HG03354 (cell line): ENCODE data around the gene ADAMTS7.
"Not testable (repeated sequence)": the region's sequence is repeated elsewhere in the genome, so short reads cannot be mapped to it uniquely, and the experiment has no call there.

Experiments used
- ATAC-seq: cut with Tn5 transposase; IDR thresholded peaks from one replicate; pipeline ENCODE4 v1.9.1; 2021; ENCODE audit warnings: mild to moderate bottlenecking; ENCODE audit not compliant: unreplicated experiment, poor library complexity, severe bottlenecking

ADAMTS7 gene

DNA sequence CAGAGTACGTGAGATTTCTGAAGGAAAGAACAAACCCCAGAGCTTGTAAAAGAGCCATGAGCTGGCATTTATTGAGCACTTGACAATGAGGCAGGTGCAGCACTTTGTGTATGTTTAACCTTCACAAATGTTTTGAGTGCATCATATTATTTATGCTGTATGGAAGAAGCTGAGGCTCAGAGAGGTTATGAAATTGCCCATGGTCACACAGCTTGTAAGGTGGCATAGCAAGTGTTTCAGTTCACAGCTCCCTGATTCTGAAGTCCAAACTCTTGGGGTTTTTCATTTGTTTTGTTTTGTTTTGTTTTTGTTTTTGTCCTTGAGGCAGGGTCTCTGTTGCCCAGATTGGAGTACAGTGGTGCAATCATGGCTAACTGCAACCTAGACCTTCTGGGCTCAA is 25.1 kb upstream of the ADAMTS7 start:
- ATAC-seq, result no peak

DNA sequence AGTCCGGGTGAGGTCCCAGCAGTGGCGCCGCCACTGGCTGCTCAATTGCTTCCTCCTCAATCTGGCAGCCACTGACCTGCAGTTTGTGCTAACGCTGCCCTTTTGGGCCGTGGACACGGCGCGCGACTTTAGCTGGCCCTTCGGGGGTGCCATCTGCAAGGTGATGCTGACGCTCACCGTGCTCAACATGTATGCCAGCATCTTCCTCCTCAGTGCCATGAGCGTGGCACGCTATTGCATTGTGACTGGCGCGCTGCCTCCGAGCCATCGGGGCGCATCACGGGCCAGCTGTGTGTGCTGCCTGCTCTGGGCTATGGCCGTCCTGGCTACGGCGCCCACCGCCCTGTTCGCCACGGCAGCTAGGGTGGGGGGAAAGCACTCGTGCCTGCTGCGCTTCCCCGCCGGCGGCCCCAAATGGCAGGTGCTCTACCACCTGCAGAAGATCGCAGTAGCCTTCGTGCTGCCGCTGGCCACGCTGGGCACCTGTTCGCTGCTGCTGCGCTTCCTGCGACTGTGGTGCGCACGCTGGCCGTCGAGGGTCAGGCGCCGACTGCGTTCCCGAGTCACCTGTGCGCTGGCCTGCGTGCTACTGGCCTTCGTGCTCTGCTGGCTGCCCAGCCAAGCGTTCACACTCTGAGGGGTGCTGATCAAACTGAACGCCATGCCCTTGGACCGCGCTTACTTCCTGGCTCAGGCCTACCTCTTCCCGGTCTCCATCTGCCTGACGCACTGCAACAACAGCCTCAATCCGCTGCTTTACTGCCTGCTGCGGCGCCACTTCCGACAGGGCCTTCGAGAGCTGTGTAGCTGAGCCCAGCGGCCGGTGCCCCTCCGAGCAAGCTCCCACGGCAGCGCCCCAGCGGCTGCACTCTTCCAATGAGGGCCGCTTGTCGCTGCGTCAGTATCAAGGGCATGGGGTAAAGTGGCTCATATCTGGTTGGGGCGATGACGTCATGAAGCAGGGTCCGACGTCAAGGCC is 20.3 kb upstream of the ADAMTS7 start:
- ATAC-seq, result no peak

DNA sequence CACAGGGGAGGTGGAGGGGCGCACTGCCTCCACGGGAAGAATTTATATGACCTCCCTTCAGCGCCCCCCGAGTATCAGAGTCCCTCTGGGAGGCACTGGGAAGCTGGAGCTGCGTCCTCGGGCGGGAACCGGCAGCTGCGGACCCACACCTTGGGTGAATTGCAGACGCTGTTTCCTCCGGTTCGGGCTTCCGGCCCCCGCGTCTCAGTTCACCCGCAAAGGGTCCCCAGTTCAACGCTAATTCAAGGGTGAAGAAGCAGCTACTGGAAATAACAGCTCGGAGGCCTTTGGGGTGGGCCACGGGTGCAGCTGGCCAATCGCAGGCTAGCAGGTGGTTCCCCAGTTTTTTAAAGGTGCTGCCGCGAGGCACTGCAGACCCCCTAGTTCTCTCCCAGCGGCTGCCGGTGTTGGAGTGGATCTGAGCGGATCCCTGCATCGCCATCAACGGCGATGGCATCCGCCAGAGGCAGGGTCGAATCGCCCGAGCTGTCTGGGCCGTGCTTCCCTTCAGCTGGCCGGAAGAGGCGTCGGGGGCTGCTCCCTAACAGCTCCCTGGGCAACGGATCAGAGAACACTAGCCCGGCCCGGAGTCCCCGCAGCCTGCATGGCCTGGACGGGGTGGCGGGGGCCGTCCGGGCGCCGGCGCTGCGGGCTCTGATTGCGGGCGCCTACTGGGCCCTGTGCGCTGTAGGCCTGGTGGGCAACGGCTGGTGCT is 19.4 kb upstream of the ADAMTS7 start:
- no peak for ATAC-seq

DNA sequence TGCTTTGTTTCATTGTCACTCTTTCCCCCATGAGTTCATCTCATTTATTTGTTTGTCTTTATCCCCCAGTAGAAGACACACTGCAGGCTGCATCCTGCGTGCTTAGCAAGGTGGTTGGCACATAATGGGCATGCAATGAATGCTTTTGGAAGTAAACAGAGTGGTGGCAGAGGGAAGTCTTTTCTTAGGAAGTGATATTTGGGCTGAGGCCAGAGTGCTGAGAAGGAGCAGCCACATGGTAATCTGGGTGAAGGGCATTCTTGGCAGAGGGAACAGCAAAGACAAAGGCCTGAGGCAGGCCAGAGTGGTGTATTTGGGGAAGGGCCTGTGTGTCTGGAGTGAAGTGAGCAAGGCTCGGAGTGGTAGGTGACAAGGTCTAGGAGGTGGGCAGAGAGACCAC is 17.7 kb upstream of the ADAMTS7 start:
- ATAC-seq, result no peak

DNA sequence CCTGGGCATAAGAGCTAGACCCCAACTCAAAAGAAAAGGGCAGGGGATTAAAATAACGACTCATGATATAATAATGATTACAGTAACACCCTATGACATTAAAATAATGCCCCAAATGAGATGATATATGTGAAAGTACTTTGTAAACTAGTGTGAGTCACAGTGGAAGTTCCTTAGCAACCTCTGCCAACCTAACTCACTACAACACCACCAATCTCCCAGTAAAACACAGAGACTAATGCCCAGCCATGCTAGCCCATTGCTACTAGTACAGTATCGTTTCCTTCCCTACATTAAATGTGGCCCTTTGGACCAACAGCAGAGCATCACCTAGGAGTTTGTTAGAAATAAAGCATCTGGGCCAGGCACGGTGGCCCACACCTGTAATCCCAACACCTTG is 11.2 kb upstream of the ADAMTS7 start:
- no peak for ATAC-seq

DNA sequence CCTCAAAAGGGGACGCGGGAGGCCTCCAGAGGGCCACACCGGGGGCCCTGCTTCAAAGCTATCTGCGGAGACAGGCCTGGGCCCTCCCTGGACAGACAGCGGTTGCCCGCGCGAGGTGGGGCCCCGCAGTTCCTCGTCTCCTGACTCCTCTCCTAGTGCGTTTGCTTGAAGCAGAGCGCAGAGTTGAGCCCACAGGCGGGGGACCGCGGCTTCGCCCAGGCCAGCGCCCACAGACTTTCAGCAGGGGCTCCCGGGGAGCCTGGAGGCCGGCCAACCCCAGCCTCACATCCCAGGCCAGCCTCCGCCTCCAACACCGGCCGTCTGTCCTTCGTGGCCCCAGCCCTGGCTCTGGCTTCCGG is 540 bp upstream of the ADAMTS7 start:
- peak; percentile 16 for ATAC-seq

DNA sequence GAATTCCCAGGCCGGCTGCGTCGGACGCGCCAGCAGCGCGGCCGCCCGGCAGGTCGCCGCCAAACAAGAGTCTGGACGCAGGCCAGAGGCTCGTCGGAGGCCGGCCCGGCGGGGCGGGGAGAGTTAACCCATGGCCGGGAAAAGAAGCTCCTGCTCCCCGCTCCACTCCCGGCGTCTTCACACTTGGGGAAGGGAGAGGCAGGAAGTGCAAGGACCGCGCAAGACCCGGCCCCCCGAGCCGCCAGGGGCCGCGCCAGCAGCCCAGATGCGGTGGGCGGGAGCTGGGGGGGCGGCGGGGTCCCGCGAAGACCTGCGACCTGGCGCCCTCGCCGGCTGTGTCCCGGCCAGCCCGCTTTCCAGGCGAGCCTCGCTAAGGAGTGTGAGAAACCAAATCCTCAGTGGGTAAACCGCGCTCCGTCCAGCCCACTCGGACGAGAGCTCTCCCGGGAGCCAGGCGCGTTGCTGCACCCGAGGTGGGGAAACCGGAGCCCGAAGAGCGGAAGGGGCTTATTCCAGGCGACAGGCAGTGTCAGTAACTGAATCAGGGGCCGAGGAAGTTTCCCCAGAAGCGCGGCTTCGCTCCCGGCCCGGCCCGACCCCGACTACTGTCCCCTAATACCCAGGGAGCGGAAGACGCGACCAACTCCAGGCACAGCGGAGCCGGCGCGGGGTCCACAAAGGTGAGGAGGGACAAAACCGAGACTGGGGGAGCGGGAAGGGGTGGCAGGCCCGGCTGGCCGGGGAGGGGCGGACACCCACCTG is 721 bp downstream of the ADAMTS7 start:
- peak; percentile 22 for ATAC-seq

DNA sequence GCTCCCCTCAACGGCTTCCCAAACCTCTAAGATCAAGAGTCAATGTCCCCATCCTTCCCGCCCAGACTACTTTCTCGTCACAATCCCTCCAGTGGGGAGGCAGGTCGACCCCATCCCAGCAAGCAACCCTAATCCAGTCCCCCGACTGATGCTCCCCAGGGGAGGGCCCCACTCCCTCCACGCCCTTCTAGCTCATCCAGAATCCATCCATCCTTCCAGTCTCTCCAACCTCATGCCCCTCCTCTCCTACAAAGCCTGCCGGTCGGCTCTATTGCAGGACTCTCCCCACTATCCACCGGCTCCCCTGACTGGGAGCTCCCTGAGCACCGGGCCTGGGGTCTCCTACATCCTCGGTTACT is 1.3 kb downstream of the ADAMTS7 start:
- no peak for ATAC-seq

DNA sequence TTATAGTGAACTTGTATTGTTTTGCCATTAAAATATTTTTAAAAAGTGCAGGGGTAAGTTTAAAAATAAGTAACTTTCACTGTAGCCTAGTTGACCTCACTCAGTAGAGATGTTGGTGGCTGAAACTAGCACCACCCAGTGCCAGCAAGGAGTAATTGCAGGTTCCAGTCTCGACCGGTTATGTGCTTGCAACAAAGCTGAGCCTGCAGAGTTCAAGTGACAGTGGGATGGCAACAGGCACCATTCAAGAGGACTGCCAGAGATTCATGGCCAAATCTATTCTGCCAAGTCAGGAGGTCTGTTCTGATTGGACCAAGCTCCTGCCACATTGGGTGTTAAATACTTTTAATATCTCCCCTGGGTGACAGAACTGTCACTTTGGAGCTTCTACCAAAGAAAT is 2.7 kb downstream of the ADAMTS7 start:
- ATAC-seq, result no peak

DNA sequence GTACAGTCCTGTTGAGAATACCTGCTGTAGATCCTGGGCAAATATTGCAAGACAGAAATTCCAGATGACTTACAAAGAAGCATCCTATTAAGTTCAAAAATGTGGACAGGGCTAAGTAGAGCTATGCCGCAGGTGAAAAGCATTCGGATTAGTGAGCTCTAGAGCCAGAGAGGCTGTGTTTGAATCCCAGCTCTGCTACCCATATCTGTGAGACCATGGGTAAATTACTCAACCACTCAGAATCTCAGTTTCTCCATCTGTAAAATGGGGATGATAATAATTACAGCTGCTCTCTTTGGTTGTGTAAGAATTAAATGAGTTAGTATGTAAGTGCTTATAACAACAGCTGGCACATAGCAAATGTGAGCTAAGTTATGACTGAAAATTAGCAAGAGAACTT is 3.9 kb downstream of the ADAMTS7 start:
- ATAC-seq, result no peak

DNA sequence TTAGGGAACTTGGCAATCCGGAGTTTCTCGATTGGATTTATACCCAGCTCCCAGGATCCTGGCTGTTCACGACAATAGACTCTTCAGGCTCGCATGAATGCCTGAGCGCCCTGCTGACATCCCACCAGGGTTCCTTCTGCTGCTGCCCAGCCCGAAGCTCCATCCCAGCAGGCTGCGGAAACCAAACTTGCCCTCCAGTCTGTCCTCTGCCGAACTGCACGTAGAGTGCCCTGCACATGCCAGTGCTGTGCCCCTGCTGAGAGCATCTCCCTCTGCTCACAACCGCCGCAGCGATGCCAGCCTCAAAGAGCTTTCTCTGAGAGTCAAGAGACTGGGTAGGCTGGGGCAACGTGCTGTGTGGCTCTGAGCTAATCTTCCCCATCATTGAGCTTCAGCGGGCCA is 6.9 kb downstream of the ADAMTS7 start:
- ATAC-seq, result no peak

DNA sequence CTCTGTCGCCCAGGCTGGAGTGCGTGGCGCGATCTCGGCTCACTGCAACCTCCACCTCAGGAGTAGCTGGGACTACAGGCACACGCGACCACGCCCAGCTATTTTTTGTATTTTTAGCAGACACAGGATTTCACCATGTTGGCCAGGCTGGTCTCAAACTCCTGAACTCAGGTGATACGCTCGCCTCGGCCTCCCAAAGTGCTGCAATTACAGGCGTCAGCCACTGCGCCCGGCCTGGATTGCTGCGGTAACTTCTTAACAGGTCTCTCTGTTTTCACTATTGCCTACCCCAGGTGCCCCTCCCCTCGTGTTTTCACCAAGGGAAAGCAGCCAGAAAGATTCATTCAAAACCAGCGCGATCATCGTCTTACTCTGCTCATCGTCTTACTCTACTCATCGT is 10.5 kb downstream of the ADAMTS7 start:
- ATAC-seq, result no peak

DNA sequence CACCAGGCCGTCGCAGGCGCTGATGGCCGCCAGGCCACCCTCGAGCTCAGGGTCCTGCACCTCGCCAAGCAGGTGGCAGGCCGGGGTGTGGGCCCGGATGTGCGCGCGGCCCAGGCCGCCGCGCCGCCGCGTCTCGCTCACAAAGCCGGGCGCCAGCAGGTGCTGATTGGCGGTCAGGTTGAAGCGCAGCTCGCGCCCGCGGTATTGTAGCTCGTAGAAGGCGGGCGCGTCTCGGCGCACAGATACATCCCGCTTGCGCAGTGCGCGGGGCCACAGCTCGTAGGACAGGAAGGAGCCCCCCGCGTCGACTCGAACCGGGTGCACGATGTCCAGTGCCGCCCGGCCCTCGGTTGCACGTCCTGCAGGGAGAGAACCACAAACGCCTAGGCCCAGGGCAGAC is 11.1 kb downstream of the ADAMTS7 start:
- ATAC-seq, result no peak

DNA sequence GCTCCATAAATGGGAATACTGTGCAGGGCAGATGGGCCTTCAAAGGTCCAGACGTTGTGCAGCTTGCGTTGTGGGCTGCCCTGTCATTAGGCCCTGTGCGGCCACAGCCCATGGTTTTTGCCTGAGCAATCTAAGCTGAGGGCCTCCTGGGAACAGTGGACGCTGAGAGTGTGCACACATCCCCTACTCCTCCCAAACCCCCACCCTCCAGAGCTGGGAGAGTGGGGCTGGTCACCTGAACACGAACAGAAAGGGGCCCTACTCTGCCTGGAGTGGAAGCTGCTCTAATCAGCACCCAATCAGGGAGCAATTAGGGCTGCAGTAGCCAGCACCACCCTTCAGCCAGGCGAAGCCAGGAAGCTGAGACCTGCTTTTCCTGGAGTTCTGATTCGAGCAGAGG is 12.2 kb downstream of the ADAMTS7 start:
- ATAC-seq, result not testable (repeated sequence)

DNA sequence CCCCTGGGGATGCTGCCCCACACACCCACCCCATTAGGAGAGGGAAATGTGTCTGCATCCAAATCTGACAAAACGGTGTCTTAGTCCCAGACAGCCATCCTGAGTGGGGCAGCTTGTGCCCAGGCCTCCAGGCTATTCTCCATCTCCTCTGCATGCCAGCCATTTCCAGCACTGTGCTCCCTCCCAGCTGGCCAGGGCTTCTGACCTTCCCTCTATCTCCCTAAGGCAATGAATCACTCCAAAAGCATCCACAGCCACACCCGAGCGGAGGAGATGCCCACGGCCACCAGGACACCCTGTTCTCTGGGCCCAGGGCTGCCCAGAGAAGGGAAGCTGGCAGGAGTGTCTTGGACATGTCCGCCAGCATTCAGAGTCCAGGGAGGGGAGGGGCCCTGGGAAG is 12.9 kb downstream of the ADAMTS7 start:
- ATAC-seq, result not testable (repeated sequence)

DNA sequence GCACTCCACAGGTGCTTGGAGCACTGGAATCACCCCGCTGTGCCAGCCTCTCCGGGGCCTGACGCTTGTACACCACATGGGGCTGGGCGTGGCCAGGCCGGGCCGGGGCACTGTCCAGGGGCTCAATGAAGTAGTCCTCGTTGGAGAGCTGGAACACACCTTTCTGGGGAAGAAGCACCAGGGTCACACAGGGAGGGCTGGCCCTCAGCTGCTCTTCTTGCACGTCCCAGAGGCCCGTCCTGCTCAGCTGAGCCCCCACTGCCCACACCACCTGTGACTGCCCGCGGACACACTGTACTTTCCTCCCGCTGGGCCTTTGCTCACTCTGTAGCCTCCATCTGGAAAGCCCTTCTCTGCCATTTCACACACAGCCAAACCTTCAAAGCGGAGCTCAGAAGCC is 13.3 kb downstream of the ADAMTS7 start:
- ATAC-seq, result no peak

DNA sequence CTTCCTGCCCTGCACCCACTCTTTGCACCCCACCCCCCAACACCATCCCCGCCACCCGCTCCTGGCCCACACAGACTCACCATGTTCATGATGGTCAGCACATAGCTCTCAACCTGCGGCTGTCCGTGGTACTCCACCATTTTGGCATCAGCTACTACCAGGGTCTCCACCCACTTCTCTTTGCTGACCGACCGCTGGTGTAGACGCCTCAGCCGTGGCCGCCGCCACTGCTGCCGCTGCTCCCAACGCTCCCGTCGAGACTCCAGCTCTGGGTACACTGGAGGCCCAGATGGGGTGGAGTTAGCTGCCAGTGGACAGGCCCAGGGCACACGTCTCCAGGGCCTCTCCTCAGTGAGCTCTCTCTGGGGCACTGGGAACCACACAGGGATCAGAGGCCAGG is 14.8 kb downstream of the ADAMTS7 start:
- no peak for ATAC-seq

DNA sequence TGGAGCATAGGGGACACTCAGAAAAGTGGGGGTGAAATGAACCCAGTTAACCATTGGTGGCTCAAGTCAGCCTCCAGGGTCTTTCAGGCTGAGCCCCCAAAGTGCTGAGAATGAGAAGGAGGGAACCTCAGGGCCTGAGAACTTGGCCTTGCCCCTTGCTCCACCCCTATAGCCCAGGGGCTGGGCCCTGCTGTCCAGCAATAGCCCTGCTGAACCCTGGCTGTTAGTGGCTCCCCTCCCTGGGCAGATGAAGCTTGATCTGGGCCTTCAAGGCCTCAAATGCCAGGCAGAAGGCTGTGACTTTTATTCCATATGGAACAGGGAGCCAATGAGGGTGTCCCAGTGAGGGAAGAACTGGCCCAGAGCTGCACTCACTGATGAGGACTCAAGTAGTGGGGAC is 16.2 kb downstream of the ADAMTS7 start:
- no peak for ATAC-seq

DNA sequence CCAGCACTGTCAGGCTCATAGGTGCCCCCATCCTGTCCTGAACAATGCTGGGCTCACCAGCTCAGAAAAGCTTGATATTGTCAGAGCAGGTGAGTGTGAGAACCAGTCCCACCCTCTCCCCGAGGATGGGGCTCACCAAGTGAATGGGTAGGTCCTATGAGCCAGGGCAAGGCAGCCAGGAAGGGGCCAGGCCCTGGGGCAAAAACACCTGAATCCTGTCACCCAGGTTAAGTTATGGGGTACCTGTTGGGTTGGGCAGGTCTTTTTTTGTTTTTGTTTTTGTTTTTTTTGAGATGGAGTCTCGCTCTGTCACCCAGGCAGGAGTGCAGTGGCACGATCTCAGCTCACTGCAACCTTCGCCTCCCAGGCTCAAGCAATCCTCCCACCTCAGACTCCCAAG is 16.8 kb downstream of the ADAMTS7 start:
- ATAC-seq, result not testable (repeated sequence)

DNA sequence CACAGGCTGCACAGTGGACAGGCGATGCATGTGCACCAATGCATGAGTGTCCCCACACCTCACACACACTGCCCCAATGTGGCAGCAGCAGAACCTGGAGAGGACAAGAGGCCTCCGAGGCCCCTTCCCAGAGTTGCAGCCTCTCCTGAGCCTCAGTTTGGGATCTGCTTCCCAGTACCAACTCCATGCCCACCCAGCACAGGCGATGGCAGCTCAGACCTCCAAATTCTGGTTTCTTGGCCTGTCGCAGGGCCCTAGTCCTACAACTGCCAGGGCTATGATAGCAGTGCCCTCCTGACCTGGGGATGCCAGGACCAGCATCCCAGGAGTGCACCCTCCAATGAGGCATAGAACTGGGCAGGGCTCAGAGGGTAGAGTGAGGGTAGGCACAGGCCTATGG is 19.9 kb downstream of the ADAMTS7 start:
- ATAC-seq, result no peak

DNA sequence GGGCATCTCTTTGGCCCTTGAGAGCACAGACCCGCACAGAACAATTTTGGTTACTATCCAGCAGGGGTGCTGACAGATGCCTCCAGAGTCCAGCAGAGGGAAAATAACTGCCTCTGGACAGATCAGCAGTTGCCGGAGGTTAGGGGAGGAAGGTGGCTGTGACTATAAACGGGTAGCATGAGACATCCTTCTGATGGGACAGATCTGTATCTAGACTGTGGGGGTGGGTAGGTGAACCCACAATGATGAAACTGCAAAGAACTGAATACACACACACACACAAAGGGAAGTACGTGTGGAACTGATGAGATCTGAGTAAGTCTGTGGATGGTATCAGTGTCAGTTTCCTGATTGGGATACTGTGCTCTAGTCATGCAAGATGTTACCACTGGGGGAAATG is 21.2 kb downstream of the ADAMTS7 start:
- ATAC-seq, result no peak
